ENCODE measurements around the gene ASAP2.

- TF ChIP-seq, protein P1, sequence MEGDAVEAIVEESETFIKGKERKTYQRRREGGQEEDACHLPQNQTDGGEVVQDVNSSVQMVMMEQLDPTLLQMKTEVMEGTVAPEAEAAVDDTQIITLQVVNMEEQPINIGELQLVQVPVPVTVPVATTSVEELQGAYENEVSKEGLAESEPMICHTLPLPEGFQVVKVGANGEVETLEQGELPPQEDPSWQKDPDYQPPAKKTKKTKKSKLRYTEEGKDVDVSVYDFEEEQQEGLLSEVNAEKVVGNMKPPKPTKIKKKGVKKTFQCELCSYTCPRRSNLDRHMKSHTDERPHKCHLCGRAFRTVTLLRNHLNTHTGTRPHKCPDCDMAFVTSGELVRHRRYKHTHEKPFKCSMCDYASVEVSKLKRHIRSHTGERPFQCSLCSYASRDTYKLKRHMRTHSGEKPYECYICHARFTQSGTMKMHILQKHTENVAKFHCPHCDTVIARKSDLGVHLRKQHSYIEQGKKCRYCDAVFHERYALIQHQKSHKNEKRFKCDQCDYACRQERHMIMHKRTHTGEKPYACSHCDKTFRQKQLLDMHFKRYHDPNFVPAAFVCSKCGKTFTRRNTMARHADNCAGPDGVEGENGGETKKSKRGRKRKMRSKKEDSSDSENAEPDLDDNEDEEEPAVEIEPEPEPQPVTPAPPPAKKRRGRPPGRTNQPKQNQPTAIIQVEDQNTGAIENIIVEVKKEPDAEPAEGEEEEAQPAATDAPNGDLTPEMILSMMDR (conservative IDR thresholded peaks at IDR 0.05) = no peak
- TF ChIP-seq EZH2 (IDR thresholded peaks at IDR 0.05; ENCODE audit: low read depth) = no peak
These were observed 27.6 kb upstream of the ASAP2 start for GRCh38 chr2:9178904-9179571.

All from PC-9 (cell line).